ENCODE data around the gene RBM47.
"Not testable (repeated sequence)": the region's sequence is repeated elsewhere in the genome, so short reads cannot be mapped to it uniquely, and the experiment has no call there.

RBM47 gene

GRCh38 chr4:40434126-40434687 lies 195.5 kb downstream of the RBM47 start:
- CTCF ChIA-PET: no interaction called here
- TF ChIP-seq FOXM1 (IDR thresholded peaks at IDR 0.05; ENCODE audit: borderline replicate concordance) (no peak), SP1 (IDR thresholded peaks at IDR 0.05) (no peak), HDGF (IDR thresholded peaks at IDR 0.05; ENCODE audit: borderline replicate concordance) (no peak), FOXA1 (IDR thresholded peaks at IDR 0.05) (no peak), TARDBP (IDR thresholded peaks at IDR 0.05) (no peak), PKNOX1 (IDR thresholded peaks at IDR 0.05) (no peak), ZNF384 (IDR thresholded peaks at IDR 0.05) (no peak), ARNT (IDR thresholded peaks at IDR 0.05) (no peak)
- no peak for DNase-seq (ENCODE audit: extremely low spot score)
- POLR2A ChIA-PET: no interaction called here

DNA sequence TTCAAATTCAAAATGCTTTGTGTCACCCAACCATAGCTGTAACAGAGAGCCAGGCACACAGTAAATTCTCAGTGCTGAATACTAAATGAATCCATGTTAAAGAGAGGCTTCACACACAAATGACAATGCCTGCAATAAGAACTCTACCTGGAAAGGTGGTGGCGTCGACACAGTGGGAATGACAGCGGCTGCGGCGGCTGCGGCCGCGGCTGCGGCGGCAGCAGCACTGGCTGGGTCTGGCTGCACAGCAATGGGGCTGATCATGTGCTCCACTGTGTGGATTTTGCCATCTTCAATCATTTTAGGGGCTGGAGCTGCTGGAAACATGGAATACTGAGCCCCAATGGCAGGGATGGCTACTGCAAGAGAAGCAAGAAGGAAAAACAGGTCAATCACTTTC lies 197.2 kb downstream of the RBM47 start:
- TF ChIP-seq ELF4 (IDR thresholded peaks at IDR 0.05) (no peak), BHLHE40 (IDR thresholded peaks at IDR 0.05; ENCODE audit: borderline replicate concordance) (no peak), FOXK2 (IDR thresholded peaks at IDR 0.05) (no peak), FOXA1 (IDR thresholded peaks at IDR 0.05) (no peak), SP1 (IDR thresholded peaks at IDR 0.05) (no peak), SUZ12 (IDR thresholded peaks at IDR 0.05) (no peak), LEF1 (IDR thresholded peaks at IDR 0.05; ENCODE audit: borderline replicate concordance) (no peak), PKNOX1 (IDR thresholded peaks at IDR 0.05) (no peak), CTBP1 (IDR thresholded peaks at IDR 0.05; ENCODE audit: borderline replicate concordance) (no peak), TARDBP (IDR thresholded peaks at IDR 0.05) (no peak), FOXM1 (IDR thresholded peaks at IDR 0.05; ENCODE audit: borderline replicate concordance) (no peak), ARNT (IDR thresholded peaks at IDR 0.05) (no peak), L3MBTL2 (conservative IDR thresholded peaks at IDR 0.05) (no peak), NFRKB (IDR thresholded peaks at IDR 0.05) (no peak), HDGF (IDR thresholded peaks at IDR 0.05; ENCODE audit: borderline replicate concordance) (no peak)
- no peak for DNase-seq (ENCODE audit: extremely low spot score)
- CTCF ChIA-PET: no interaction called here
- POLR2A ChIA-PET: no interaction called here

- DNase-seq (ENCODE audit: extremely low spot score); CTCF ChIA-PET; POLR2A ChIA-PET: not testable (repeated sequence)
These were observed 201.8 kb downstream of the RBM47 start for GRCh38 chr4:40427871-40428270.

DNA sequence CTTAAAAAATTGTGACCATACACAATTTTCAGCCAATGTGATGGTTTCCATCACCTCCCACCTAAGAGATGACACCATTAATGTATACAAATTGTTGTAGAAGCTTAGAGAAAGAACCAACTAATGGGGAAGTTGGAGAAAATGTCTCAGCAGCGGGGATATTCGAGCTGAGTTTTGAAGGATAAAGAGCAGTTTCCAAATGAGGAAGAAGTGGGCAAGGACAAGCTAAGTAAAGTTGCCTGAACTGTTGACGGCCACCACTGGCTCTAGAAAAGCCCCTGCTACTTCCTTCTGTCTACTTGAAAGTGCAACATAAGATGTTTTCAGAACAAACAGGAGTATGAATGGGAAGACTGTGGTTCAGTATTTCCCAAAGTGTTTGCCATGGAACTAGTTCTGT lies 202.5 kb downstream of the RBM47 start:
- CTCF ChIA-PET: no interaction called here
- POLR2A ChIA-PET: no interaction called here
- DNase-seq (ENCODE audit: extremely low spot score): no peak
- TF ChIP-seq BHLHE40 (IDR thresholded peaks at IDR 0.05; ENCODE audit: borderline replicate concordance): no peak

DNA sequence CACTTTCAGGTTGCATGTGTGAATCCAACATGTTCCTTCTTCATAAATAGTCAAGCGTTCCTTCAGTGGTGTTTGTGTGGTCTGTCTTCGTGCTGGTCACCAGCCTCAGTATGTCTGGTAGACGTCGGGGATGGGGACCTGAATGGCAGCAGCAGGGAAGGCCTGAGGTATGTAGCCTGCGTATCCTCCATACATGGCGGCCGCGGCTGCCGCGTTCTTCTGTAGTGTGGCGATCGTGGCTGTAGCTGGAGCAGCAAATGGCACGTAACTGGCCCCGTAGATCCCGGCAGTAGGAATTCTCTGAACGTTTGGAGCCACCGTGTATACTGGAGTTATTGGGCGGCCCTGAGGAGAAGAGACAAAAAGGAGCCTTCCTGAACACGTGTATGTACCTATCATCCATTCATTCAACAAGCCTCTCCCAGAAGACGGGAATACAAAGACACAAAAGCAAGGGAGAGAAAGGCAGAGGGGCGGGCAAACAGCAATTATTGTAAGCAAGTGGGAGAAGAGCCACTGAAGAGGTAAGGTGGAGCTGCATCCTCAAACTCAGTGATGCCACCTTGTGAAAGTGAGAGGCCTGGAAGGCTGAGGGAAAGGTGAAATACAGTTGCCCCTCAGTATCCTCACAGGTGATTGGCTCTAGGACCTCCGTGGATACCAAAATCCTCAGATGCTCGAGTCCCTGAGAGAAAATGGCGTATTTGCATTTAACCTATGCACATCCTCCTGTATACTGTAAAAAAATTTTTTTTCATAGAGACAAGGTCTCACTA lies 203.7 kb downstream of the RBM47 start:
- POLR2A ChIA-PET: no interaction called here
- TF ChIP-seq SUZ12 (IDR thresholded peaks at IDR 0.05) (no peak), BHLHE40 (IDR thresholded peaks at IDR 0.05; ENCODE audit: borderline replicate concordance) (no peak), L3MBTL2 (conservative IDR thresholded peaks at IDR 0.05) (no peak), PKNOX1 (IDR thresholded peaks at IDR 0.05) (no peak), ARNT (IDR thresholded peaks at IDR 0.05) (no peak), HDGF (IDR thresholded peaks at IDR 0.05; ENCODE audit: borderline replicate concordance) (no peak), TARDBP (IDR thresholded peaks at IDR 0.05) (no peak), NFRKB (IDR thresholded peaks at IDR 0.05) (no peak), ELF4 (IDR thresholded peaks at IDR 0.05) (no peak), FOXM1 (IDR thresholded peaks at IDR 0.05; ENCODE audit: borderline replicate concordance) (no peak), FOXK2 (IDR thresholded peaks at IDR 0.05) (no peak), SP1 (IDR thresholded peaks at IDR 0.05) (no peak), FOXA1 (IDR thresholded peaks at IDR 0.05) (no peak), CTBP1 (IDR thresholded peaks at IDR 0.05; ENCODE audit: borderline replicate concordance) (no peak), ZNF384 (IDR thresholded peaks at IDR 0.05) (no peak), LEF1 (IDR thresholded peaks at IDR 0.05; ENCODE audit: borderline replicate concordance) (no peak)
- DNase-seq (ENCODE audit: extremely low spot score): no peak
- CTCF ChIA-PET: no interaction called here

GRCh38 chr4:40423735-40424134 lies 205.9 kb downstream of the RBM47 start:
- POLR2A ChIA-PET: no interaction called here
- CTCF ChIA-PET: no interaction called here
- DNase-seq (ENCODE audit: extremely low spot score): no peak
- TF ChIP-seq LEF1 (IDR thresholded peaks at IDR 0.05; ENCODE audit: borderline replicate concordance) (no peak), CTBP1 (IDR thresholded peaks at IDR 0.05; ENCODE audit: borderline replicate concordance) (no peak), ELF4 (IDR thresholded peaks at IDR 0.05) (no peak)
